ENCODE measurements around the gene FAM47C.

- TF ChIP-seq CTCF (IDR thresholded peaks at IDR 0.05), result no peak
- TF ChIP-seq EP300 (IDR thresholded peaks at IDR 0.05), result no peak
- TF ChIP-seq POLR2AphosphoS5 (IDR thresholded peaks at IDR 0.05), result no peak
- TF ChIP-seq POLR2A (IDR thresholded peaks at IDR 0.05), result no peak
These were observed 34.6 kb upstream of the FAM47C start for GRCh38 chrX:36973575-36973974.

Data from suprapubic skin (tissue), 4 donors.